Loucy (cell line): ENCODE measurements around the gene ELMO1.

Source experiments
- H2AFZ ChIP-seq: fragments of 200-600 bp; sonication (generic); 2 replicates; pipeline ENCODE4 v1.6.0; 2016; ENCODE audit warnings: antibody characterized with exemption, mild to moderate bottlenecking, low read length, moderate library complexity
- H3F3A ChIP-seq: fragments of 200-600 bp; 2 replicates; pipeline ENCODE4 v1.6.0; 2016; ENCODE audit warnings: antibody characterized with exemption, low read depth, mild to moderate bottlenecking
- H3K27me3 ChIP-seq: fragments of 200-600 bp; sonication (generic); 2 replicates; pipeline ENCODE4 v1.6.1; 2014; ENCODE audit warnings: low read length, mild to moderate bottlenecking; ENCODE audit not compliant: insufficient read depth, poor library complexity, severe bottlenecking
- H3K36me3 ChIP-seq: fragments of 200-600 bp; sonication (generic); 2 replicates; pipeline ENCODE4 v1.6.1; 2016; ENCODE audit warnings: low read length; ENCODE audit not compliant: insufficient read depth
- H3K4me1 ChIP-seq: fragments of 200-600 bp; sonication (generic); 2 replicates; pipeline ENCODE4 v1.5.1; 2014; ENCODE audit warnings: low read length, mild to moderate bottlenecking; ENCODE audit not compliant: insufficient read depth, poor library complexity, severe bottlenecking
- H3K4me2 ChIP-seq: fragments of 200-600 bp; sonication (generic); 2 replicates; pipeline ENCODE4 v1.6.0; 2014; ENCODE audit warnings: antibody characterized with exemption, low read length, low read depth, mild to moderate bottlenecking; ENCODE audit not compliant: poor library complexity, severe bottlenecking
- H3K4me3 ChIP-seq: fragments of 200-600 bp; sonication (generic); 2 replicates; pipeline ENCODE4 v1.5.1; 2014; ENCODE audit warnings: low read length, mild to moderate bottlenecking, mixed read lengths; ENCODE audit not compliant: poor library complexity, severe bottlenecking
- H3K79me2 ChIP-seq: fragments of 200-600 bp; sonication (generic); 2 replicates; pipeline ENCODE4 v1.6.1; 2014; ENCODE audit warnings: low read length; ENCODE audit not compliant: insufficient read depth
- H3K9ac ChIP-seq: fragments of 200-600 bp; sonication (generic); 2 replicates; pipeline ENCODE4 v1.6.0; 2014; ENCODE audit warnings: mild to moderate bottlenecking, low read depth, low read length, moderate library complexity; ENCODE audit not compliant: poor library complexity, severe bottlenecking
- H3K9me2 ChIP-seq: fragments of 200-600 bp; sonication (generic); replicated peaks from 2 replicates; pipeline ENCODE4 v1.6.1; 2016; ENCODE audit warnings: low read depth, low read length, mixed read lengths
- H3K9me3 ChIP-seq: fragments of 200-600 bp; sonication (generic); 2 replicates; pipeline ENCODE4 v1.6.1; 2014; ENCODE audit warnings: mild to moderate bottlenecking, antibody characterized with exemption, low read length, low read depth; ENCODE audit not compliant: insufficient read depth
- H4K20me1 ChIP-seq: fragments of 200-600 bp; sonication (generic); 2 replicates; pipeline ENCODE4 v1.6.0; 2014; ENCODE audit warnings: antibody characterized with exemption, low read length, mild to moderate bottlenecking; ENCODE audit not compliant: insufficient read depth, poor library complexity, severe bottlenecking
- EZH2phosphoT487 ChIP-seq: fragments of 200-600 bp; IDR thresholded peaks from 2 replicates; pipeline ENCODE4 v1.6.1; 2018; ENCODE audit warnings: antibody characterized with exemption, mild to moderate bottlenecking, moderate library complexity, borderline replicate concordance
- TF ChIP-seq, protein P1 (sequence below): fragments of 200-600 bp; sonication (generic); conservative IDR thresholded peaks from 2 replicates; pipeline ENCODE4 v1.5.1; 2014; ENCODE audit warnings: mild to moderate bottlenecking, antibody characterized with exemption, low read length

The ELMO1 gene

DNA sequence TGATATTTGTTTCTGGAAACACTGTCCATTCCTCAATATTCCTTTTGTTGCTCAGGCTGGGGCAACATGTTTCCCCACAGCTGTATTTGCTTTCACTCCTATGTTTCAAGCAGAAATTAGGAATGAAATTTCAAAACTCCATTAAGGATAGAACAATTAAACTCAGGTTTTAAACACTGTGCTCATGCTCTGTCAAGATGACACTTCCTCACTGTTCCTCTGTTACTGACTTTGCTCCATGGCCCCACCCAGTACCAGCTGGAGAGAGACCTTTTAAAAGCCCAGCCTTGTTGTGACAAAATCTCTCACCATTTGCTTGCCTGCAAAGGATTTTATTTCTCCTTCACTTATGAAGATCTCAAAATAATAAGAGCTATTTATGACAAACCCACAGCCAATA lies 197.4 kb downstream of the ELMO1 start:
- Histone ChIP-seq H3K36me3 (peaks cover 48% of the 10 kb centered on the region; the same call in 1 of the 2 replicates), H3F3A (no peaks in the 10 kb centered on the region), H3K4me3 (no peak overlapping the region), H3K9me3 (no peaks in the 10 kb centered on the region), H3K9me2 (no peaks in the 10 kb centered on the region), H3K79me2 (peaks cover 34% of the 10 kb centered on the region; the same call in 1 of the 2 replicates), H3K4me1 (no peaks in the 10 kb centered on the region), H3K4me2 (no peak overlapping the region), H3K9ac (no peak overlapping the region), H4K20me1 (no peaks in the 10 kb centered on the region), H2AFZ (no peak overlapping the region), H3K27me3 (no peaks in the 10 kb centered on the region)
- TF ChIP-seq, protein P1, sequence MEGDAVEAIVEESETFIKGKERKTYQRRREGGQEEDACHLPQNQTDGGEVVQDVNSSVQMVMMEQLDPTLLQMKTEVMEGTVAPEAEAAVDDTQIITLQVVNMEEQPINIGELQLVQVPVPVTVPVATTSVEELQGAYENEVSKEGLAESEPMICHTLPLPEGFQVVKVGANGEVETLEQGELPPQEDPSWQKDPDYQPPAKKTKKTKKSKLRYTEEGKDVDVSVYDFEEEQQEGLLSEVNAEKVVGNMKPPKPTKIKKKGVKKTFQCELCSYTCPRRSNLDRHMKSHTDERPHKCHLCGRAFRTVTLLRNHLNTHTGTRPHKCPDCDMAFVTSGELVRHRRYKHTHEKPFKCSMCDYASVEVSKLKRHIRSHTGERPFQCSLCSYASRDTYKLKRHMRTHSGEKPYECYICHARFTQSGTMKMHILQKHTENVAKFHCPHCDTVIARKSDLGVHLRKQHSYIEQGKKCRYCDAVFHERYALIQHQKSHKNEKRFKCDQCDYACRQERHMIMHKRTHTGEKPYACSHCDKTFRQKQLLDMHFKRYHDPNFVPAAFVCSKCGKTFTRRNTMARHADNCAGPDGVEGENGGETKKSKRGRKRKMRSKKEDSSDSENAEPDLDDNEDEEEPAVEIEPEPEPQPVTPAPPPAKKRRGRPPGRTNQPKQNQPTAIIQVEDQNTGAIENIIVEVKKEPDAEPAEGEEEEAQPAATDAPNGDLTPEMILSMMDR, result no peak
- TF ChIP-seq EZH2phosphoT487, result no peak

GRCh38 chr7:37249240-37249639 lies 199.4 kb downstream of the ELMO1 start:
- Histone ChIP-seq H3K79me2 (peaks cover 38% of the 10 kb centered on the region; the same call in 1 of the 2 replicates), H3K36me3 (peaks cover 28% of the 10 kb centered on the region; the same call in 1 of the 2 replicates), H4K20me1 (no peaks in the 10 kb centered on the region), H2AFZ (no peak overlapping the region), H3K4me1 (no peaks in the 10 kb centered on the region), H3K9ac (no peak overlapping the region), H3K4me3 (no peak overlapping the region), H3F3A (no peaks in the 10 kb centered on the region), H3K9me2 (no peaks in the 10 kb centered on the region), H3K9me3 (no peaks in the 10 kb centered on the region), H3K4me2 (no peak overlapping the region), H3K27me3 (no peaks in the 10 kb centered on the region)
- TF ChIP-seq EZH2phosphoT487, result no peak
- TF ChIP-seq, protein P1, result no peak

- no peaks in the 10 kb centered on the region for H3K9me3 ChIP-seq
- H3K4me1 ChIP-seq, result no peaks in the 10 kb centered on the region
- TF ChIP-seq, protein P1, result no peak
- TF ChIP-seq EZH2phosphoT487, result no peak
- peaks cover 38% of the 10 kb centered on the region; the same call in 1 of the 2 replicates for H3K79me2 ChIP-seq
- no peak overlapping the region for H2AFZ ChIP-seq
- no peak overlapping the region for H3K4me2 ChIP-seq
- no peaks in the 10 kb centered on the region for H3K27me3 ChIP-seq
- H4K20me1 ChIP-seq, result no peaks in the 10 kb centered on the region
- no peak overlapping the region for H3K9ac ChIP-seq
- H3K36me3 ChIP-seq, result peaks cover 24% of the 10 kb centered on the region; the same call in 1 of the 2 replicates
- H3K4me3 ChIP-seq, result no peak overlapping the region
- H3K9me2 ChIP-seq, result no peaks in the 10 kb centered on the region
- no peaks in the 10 kb centered on the region for H3F3A ChIP-seq
Observed at GRCh38 chr7:37248396-37248861, 200.2 kb downstream of the ELMO1 start.
